HEK293 (cell line): ENCODE data around the gene CWC25.

Experiments
- GLI4 ChIP-seq: fragments of 450-650 bp; formaldehyde crosslinking; IDR thresholded peaks from 2 replicates; pipeline ENCODE4 v1.5.1; 2016; ENCODE audit warnings: missing biosample characterization, missing genetic modification characterization
- HOXC10 ChIP-seq: sonication (generic); formaldehyde crosslinking; IDR thresholded peaks from 2 replicates; pipeline ENCODE4 v1.8.1; 2023; ENCODE audit warnings: mild to moderate bottlenecking, missing genetic modification reagents
- OVOL3 ChIP-seq: fragments of 450-650 bp; formaldehyde crosslinking; IDR thresholded peaks from 2 replicates; pipeline ENCODE4 v1.5.1; 2016; ENCODE audit warnings: missing biosample characterization, missing genetic modification characterization
- RBAK ChIP-seq: fragments of 450-650 bp; formaldehyde crosslinking; IDR thresholded peaks from 2 replicates; pipeline ENCODE4 v1.5.1; 2016; ENCODE audit warnings: missing biosample characterization, missing genetic modification characterization
- SCRT2 ChIP-seq: fragments of 450-650 bp; formaldehyde crosslinking; IDR thresholded peaks from 2 replicates; pipeline ENCODE4 v1.5.1; 2016; ENCODE audit warnings: missing biosample characterization, missing genetic modification characterization
- SP3 ChIP-seq: fragments of 450-650 bp; formaldehyde crosslinking; IDR thresholded peaks from 2 replicates; pipeline ENCODE4 v1.5.1; 2016; ENCODE audit warnings: missing biosample characterization, missing genetic modification characterization
- WT1 ChIP-seq: fragments of 450-650 bp; formaldehyde crosslinking; IDR thresholded peaks from 2 replicates; pipeline ENCODE4 v1.5.1; 2016; ENCODE audit warnings: missing biosample characterization, missing genetic modification characterization
- YY2 ChIP-seq: fragments of 450-650 bp; formaldehyde crosslinking; IDR thresholded peaks from 2 replicates; pipeline ENCODE4 v1.5.1; 2016; ENCODE audit warnings: missing biosample characterization, missing genetic modification characterization
- ZBTB20 ChIP-seq: fragments of 450-650 bp; formaldehyde crosslinking; IDR thresholded peaks from 2 replicates; pipeline ENCODE4 v1.5.1; 2016; ENCODE audit warnings: missing biosample characterization, missing genetic modification characterization
- ZBTB26 ChIP-seq: fragments of 450-650 bp; formaldehyde crosslinking; optimal IDR thresholded peaks from 2 replicates; pipeline ENCODE3; 2016; ENCODE audit warnings: missing biosample characterization, mild to moderate bottlenecking, missing genetic modification characterization
- ZFP37 ChIP-seq: fragments of 450-650 bp; formaldehyde crosslinking; IDR thresholded peaks from 2 replicates; pipeline ENCODE4 v1.5.1; 2016; ENCODE audit warnings: missing biosample characterization, missing genetic modification characterization
- ZFP69B ChIP-seq: fragments of 450-650 bp; formaldehyde crosslinking; IDR thresholded peaks from 2 replicates; pipeline ENCODE4 v1.5.1; 2016; ENCODE audit warnings: missing biosample characterization, missing genetic modification characterization
- ZNF114 ChIP-seq: fragments of 450-650 bp; formaldehyde crosslinking; IDR thresholded peaks from 2 replicates; pipeline ENCODE4 v1.5.0; 2017; ENCODE audit warnings: missing biosample characterization, missing genetic modification characterization
- ZNF18 ChIP-seq: fragments of 450-650 bp; formaldehyde crosslinking; IDR thresholded peaks from 2 replicates; pipeline ENCODE4 v1.5.1; 2016; ENCODE audit warnings: missing biosample characterization, missing genetic modification characterization
- ZNF214 ChIP-seq: fragments of 450-650 bp; formaldehyde crosslinking; IDR thresholded peaks from 2 replicates; pipeline ENCODE4 v1.5.1; 2017; ENCODE audit warnings: missing biosample characterization, mild to moderate bottlenecking, missing genetic modification characterization, borderline replicate concordance
- ZNF221 ChIP-seq: fragments of 450-650 bp; formaldehyde crosslinking; IDR thresholded peaks from 2 replicates; pipeline ENCODE4 v1.5.1; 2017; ENCODE audit warnings: missing biosample characterization, missing genetic modification characterization, borderline replicate concordance
- ZNF23 ChIP-seq: fragments of 450-650 bp; formaldehyde crosslinking; IDR thresholded peaks from 2 replicates; pipeline ENCODE4 v1.5.1; 2016; ENCODE audit warnings: missing biosample characterization, missing genetic modification characterization, borderline replicate concordance
- ZNF302 ChIP-seq: fragments of 450-650 bp; formaldehyde crosslinking; IDR thresholded peaks from 2 replicates; pipeline ENCODE4 v1.5.1; 2016; ENCODE audit warnings: missing biosample characterization, missing genetic modification characterization, low read depth
- ZNF391 ChIP-seq: fragments of 450-650 bp; formaldehyde crosslinking; IDR thresholded peaks from 2 replicates; pipeline ENCODE4 v1.5.1; 2016; ENCODE audit warnings: low read depth, missing biosample characterization, missing genetic modification characterization, borderline replicate concordance
- ZNF621 ChIP-seq: fragments of 450-650 bp; formaldehyde crosslinking; IDR thresholded peaks from 2 replicates; pipeline ENCODE4 v1.5.1; 2017; ENCODE audit warnings: missing biosample characterization, missing genetic modification characterization
- ZNF701 ChIP-seq: fragments of 450-650 bp; formaldehyde crosslinking; IDR thresholded peaks from 2 replicates; pipeline ENCODE4 v1.5.1; 2016; ENCODE audit warnings: missing biosample characterization, missing genetic modification characterization
- ZNF785 ChIP-seq: fragments of 450-650 bp; formaldehyde crosslinking; IDR thresholded peaks from 2 replicates; pipeline ENCODE4 v1.5.1; 2016; ENCODE audit warnings: missing biosample characterization, missing genetic modification characterization
- ZSCAN23 ChIP-seq: fragments of 450-650 bp; formaldehyde crosslinking; IDR thresholded peaks from 2 replicates; pipeline ENCODE4 v1.5.1; 2016; ENCODE audit warnings: missing biosample characterization, missing genetic modification characterization
- TF ChIP-seq, protein P1 (sequence below): fragments of 450-650 bp; formaldehyde crosslinking; IDR thresholded peaks from 2 replicates; pipeline ENCODE4 v1.5.1; 2017; ENCODE audit warnings: missing biosample characterization, missing genetic modification characterization
- TF ChIP-seq, protein P2 (sequence below): fragments of 450-650 bp; formaldehyde crosslinking; IDR thresholded peaks from 2 replicates; pipeline ENCODE4 v1.5.1; 2016; ENCODE audit warnings: missing biosample characterization, missing genetic modification characterization
- TF ChIP-seq, protein P3 (sequence below): fragments of 450-650 bp; formaldehyde crosslinking; IDR thresholded peaks from 2 replicates; pipeline ENCODE4 v1.5.1; 2017; ENCODE audit warnings: missing biosample characterization, missing genetic modification characterization
- TF ChIP-seq, protein P4 (sequence below): fragments of 450-650 bp; formaldehyde crosslinking; IDR thresholded peaks from 2 replicates; pipeline ENCODE4 v1.5.1; 2017; ENCODE audit warnings: missing biosample characterization, missing genetic modification characterization
- TF ChIP-seq, protein P5 (sequence below): fragments of 450-650 bp; formaldehyde crosslinking; IDR thresholded peaks from 2 replicates; pipeline ENCODE4 v1.5.1; 2016; ENCODE audit warnings: missing biosample characterization, missing genetic modification characterization

Gene CWC25

DNA sequence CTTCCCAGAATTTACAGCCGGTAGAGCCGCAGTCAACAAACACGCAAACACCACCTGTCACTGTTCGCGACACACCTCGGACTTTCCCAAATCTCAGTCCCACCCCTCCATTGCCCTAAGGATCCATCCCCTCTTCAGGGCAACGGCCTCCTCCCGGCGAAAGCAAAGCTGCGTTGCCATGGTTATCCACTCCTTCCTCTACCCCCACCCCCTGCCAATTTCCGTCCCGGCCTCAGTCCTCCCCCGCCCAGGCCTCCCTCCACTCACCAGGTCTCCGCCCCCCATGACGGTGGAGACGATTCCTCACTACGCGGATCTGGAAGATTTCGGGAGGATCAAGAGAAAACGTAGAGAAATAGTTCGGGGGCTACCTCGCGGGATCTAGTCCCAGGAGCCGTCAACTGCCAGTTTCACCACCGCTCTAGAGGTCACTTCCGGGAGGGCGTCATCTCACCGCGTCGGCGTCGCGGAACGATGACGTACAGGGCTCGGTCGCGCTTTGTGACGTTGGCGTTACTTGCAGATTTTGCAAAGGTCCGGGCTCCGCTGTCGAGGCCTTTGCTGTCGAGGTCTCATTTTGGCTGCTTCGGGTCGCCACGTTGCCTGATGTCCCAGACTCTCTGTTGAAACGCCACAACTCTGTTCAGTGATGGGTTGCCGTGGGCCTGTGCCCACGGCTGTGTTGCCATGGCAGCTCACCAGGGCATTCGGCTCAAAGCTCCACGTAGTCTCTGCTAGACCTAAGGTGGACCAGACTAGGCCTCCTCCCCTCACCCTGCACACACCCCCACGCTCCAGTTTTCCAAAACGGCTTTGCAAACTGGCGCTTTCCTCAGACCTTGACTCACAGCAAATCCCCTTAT, at the start of gene CWC25 (continued):
- TF ChIP-seq, protein P1, sequence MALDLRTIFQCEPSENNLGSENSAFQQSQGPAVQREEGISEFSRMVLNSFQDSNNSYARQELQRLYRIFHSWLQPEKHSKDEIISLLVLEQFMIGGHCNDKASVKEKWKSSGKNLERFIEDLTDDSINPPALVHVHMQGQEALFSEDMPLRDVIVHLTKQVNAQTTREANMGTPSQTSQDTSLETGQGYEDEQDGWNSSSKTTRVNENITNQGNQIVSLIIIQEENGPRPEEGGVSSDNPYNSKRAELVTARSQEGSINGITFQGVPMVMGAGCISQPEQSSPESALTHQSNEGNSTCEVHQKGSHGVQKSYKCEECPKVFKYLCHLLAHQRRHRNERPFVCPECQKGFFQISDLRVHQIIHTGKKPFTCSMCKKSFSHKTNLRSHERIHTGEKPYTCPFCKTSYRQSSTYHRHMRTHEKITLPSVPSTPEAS, result peak; percentile 57; the same call in 1 of the 2 replicates
- TF ChIP-seq ZNF701 (tag by site-specific recombination) (no peak), ZNF785 (tag by site-specific recombination) (no peak), ZFP69B (peak; percentile 65; the same call in 1 of the 2 replicates), ZNF23 (tag by site-specific recombination) (no peak), ZFP37 (tag by site-specific recombination) (peak; percentile 95), ZNF18 (tag by site-specific recombination) (no peak), ZNF302 (tag by site-specific recombination) (no peak), ZNF621 (tag by site-specific recombination) (no peak), RBAK (tag by site-specific recombination) (no peak), WT1 (tag by site-specific recombination) (0 out of 2 replicates have a peak, but pooled peaks have one; percentile 28), ZNF114 (tag by site-specific recombination) (no peak), ZNF391 (tag by site-specific recombination) (peak; percentile 64; the same call in 1 of the 2 replicates), ZNF214 (no peak), YY2 (peak; percentile 59; the same call in 1 of the 2 replicates), ZNF221 (tag by site-specific recombination) (no peak), SP3 (tag by site-specific recombination) (peak; percentile 92), HOXC10 (CRISPR knock-in tag) (peak; percentile 88; the same call in 1 of the 2 replicates), ZSCAN23 (peak; percentile 76; the same call in 1 of the 2 replicates), ZBTB20 (tag by site-specific recombination) (peak; percentile 61; the same call in 1 of the 2 replicates), SCRT2 (tag by site-specific recombination) (no peak), OVOL3 (peak; percentile 88), ZBTB26 (peak; percentile 28), GLI4 (peak; percentile 51; the same call in 1 of the 2 replicates)
- TF ChIP-seq, protein P2, sequence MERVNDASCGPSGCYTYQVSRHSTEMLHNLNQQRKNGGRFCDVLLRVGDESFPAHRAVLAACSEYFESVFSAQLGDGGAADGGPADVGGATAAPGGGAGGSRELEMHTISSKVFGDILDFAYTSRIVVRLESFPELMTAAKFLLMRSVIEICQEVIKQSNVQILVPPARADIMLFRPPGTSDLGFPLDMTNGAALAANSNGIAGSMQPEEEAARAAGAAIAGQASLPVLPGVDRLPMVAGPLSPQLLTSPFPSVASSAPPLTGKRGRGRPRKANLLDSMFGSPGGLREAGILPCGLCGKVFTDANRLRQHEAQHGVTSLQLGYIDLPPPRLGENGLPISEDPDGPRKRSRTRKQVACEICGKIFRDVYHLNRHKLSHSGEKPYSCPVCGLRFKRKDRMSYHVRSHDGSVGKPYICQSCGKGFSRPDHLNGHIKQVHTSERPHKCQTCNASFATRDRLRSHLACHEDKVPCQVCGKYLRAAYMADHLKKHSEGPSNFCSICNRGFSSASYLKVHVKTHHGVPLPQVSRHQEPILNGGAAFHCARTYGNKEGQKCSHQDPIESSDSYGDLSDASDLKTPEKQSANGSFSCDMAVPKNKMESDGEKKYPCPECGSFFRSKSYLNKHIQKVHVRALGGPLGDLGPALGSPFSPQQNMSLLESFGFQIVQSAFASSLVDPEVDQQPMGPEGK (tag by site-specific recombination), result peak; percentile 52; the same call in 1 of the 2 replicates
- TF ChIP-seq, protein P3, sequence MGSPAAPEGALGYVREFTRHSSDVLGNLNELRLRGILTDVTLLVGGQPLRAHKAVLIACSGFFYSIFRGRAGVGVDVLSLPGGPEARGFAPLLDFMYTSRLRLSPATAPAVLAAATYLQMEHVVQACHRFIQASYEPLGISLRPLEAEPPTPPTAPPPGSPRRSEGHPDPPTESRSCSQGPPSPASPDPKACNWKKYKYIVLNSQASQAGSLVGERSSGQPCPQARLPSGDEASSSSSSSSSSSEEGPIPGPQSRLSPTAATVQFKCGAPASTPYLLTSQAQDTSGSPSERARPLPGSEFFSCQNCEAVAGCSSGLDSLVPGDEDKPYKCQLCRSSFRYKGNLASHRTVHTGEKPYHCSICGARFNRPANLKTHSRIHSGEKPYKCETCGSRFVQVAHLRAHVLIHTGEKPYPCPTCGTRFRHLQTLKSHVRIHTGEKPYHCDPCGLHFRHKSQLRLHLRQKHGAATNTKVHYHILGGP (tag by site-specific recombination), result peak; percentile 97
- TF ChIP-seq, protein P4, sequence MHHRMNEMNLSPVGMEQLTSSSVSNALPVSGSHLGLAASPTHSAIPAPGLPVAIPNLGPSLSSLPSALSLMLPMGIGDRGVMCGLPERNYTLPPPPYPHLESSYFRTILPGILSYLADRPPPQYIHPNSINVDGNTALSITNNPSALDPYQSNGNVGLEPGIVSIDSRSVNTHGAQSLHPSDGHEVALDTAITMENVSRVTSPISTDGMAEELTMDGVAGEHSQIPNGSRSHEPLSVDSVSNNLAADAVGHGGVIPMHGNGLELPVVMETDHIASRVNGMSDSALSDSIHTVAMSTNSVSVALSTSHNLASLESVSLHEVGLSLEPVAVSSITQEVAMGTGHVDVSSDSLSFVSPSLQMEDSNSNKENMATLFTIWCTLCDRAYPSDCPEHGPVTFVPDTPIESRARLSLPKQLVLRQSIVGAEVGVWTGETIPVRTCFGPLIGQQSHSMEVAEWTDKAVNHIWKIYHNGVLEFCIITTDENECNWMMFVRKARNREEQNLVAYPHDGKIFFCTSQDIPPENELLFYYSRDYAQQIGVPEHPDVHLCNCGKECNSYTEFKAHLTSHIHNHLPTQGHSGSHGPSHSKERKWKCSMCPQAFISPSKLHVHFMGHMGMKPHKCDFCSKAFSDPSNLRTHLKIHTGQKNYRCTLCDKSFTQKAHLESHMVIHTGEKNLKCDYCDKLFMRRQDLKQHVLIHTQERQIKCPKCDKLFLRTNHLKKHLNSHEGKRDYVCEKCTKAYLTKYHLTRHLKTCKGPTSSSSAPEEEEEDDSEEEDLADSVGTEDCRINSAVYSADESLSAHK (tag by site-specific recombination), result peak; percentile 58
- TF ChIP-seq, protein P5, sequence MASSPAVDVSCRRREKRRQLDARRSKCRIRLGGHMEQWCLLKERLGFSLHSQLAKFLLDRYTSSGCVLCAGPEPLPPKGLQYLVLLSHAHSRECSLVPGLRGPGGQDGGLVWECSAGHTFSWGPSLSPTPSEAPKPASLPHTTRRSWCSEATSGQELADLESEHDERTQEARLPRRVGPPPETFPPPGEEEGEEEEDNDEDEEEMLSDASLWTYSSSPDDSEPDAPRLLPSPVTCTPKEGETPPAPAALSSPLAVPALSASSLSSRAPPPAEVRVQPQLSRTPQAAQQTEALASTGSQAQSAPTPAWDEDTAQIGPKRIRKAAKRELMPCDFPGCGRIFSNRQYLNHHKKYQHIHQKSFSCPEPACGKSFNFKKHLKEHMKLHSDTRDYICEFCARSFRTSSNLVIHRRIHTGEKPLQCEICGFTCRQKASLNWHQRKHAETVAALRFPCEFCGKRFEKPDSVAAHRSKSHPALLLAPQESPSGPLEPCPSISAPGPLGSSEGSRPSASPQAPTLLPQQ (tag by site-specific recombination), result peak; percentile 70; the same call in 1 of the 2 replicates
